Trophoblast cell (in vitro differentiated cells and primary cell): ENCODE results near the gene BTBD9.

Source experiments
- DNase-seq, 2 donors: peaks; one replicate each; pipeline ENCODE4 v3.0.0-alpha.2; 2016
- H2AFZ ChIP-seq: 2 replicates; pipeline ENCODE4 v1.6.1; 2013; ENCODE audit warnings: low read length, moderate library complexity, mild to moderate bottlenecking; ENCODE audit not compliant: insufficient read depth, poor library complexity
- H2AK5ac ChIP-seq: 2 replicates; pipeline ENCODE4 v1.6.1; 2013; ENCODE audit warnings: mild to moderate bottlenecking, low read length
- H2BK120ac ChIP-seq: 2 replicates; pipeline ENCODE4 v1.6.1; 2013; ENCODE audit warnings: low read length, mild to moderate bottlenecking, moderate library complexity; ENCODE audit not compliant: insufficient read depth, poor library complexity
- H2BK12ac ChIP-seq: 2 replicates; pipeline ENCODE4 v1.6.1; 2013; ENCODE audit warnings: mild to moderate bottlenecking, low read length, moderate library complexity
- H2BK5ac ChIP-seq: 2 replicates; pipeline ENCODE4 v1.6.1; 2013; ENCODE audit warnings: low read length, low read depth, moderate library complexity, mild to moderate bottlenecking; ENCODE audit not compliant: poor library complexity
- H3K14ac ChIP-seq: 2 replicates; pipeline ENCODE4 v1.6.1; 2013; ENCODE audit warnings: mild to moderate bottlenecking, low read length
- H3K18ac ChIP-seq: 2 replicates; pipeline ENCODE4 v1.6.1; 2013; ENCODE audit warnings: mild to moderate bottlenecking, low read length
- H3K23ac ChIP-seq: 2 replicates; pipeline ENCODE4 v1.6.1; 2013; ENCODE audit warnings: low read length
- H3K27ac ChIP-seq: 2 replicates; pipeline ENCODE4 v1.5.1; 2013; ENCODE audit warnings: low read depth, mild to moderate bottlenecking, inconsistent platforms, low read length, moderate library complexity
- H3K27me3 ChIP-seq: 2 replicates; pipeline ENCODE4 v1.6.1; 2013; ENCODE audit warnings: inconsistent platforms, mild to moderate bottlenecking, low read length, moderate library complexity; ENCODE audit not compliant: insufficient read depth
- H3K36me3 ChIP-seq, 2 experiments: 1 replicate in 1 of 2; 2 replicates in 1 of 2; pipeline ENCODE4 v1.6.1; 2013; ENCODE audit warnings: low read length in 2 of 2, mild to moderate bottlenecking in 2 of 2, moderate library complexity in 1 of 2; ENCODE audit not compliant: insufficient read depth in 2 of 2, control insufficient read depth in 1 of 2
- H3K4ac ChIP-seq: 2 replicates; pipeline ENCODE4 v1.6.1; 2013; ENCODE audit warnings: low read depth, mild to moderate bottlenecking, low read length, moderate library complexity
- H3K4me1 ChIP-seq, 2 experiments: 1 replicate in 1 of 2; 2 replicates in 1 of 2; pipeline ENCODE4 v1.6.1; 2013; ENCODE audit warnings: low read length in 2 of 2, mild to moderate bottlenecking in 2 of 2, moderate library complexity in 1 of 2; ENCODE audit not compliant: insufficient read depth in 2 of 2, control insufficient read depth in 1 of 2
- H3K4me2 ChIP-seq: 2 replicates; pipeline ENCODE4 v1.6.1; 2013; ENCODE audit warnings: inconsistent platforms, mild to moderate bottlenecking, low read length, moderate library complexity
- H3K4me3 ChIP-seq: 2 replicates; pipeline ENCODE4 v1.5.1; 2013; ENCODE audit warnings: mild to moderate bottlenecking, low read depth, low read length, inconsistent platforms
- H3K79me1 ChIP-seq: one replicate; pipeline ENCODE4 v1.6.1; 2013; ENCODE audit warnings: low read length
- H3K79me2 ChIP-seq: 2 replicates; pipeline ENCODE4 v1.6.1; 2013; ENCODE audit warnings: low read length, mild to moderate bottlenecking; ENCODE audit not compliant: control insufficient read depth, insufficient read depth, poor library complexity
- H3K9ac ChIP-seq: 2 replicates; pipeline ENCODE4 v1.6.1; 2013; ENCODE audit warnings: mild to moderate bottlenecking, low read length
- H3K9me3 ChIP-seq: 2 replicates; pipeline ENCODE4 v1.6.1; 2013; ENCODE audit warnings: low read depth, mild to moderate bottlenecking, control low read depth, inconsistent platforms, low read length; ENCODE audit not compliant: insufficient read depth
- H4K12ac ChIP-seq: 2 replicates; pipeline ENCODE4 v1.6.1; 2013; ENCODE audit warnings: low read depth, mild to moderate bottlenecking, low read length, moderate library complexity
- H4K8ac ChIP-seq: 2 replicates; pipeline ENCODE4 v1.6.1; 2013; ENCODE audit warnings: low read depth, mild to moderate bottlenecking, low read length, moderate library complexity
- H4K91ac ChIP-seq: one replicate; pipeline ENCODE4 v1.6.1; 2013; ENCODE audit warnings: low read depth, mild to moderate bottlenecking, low read length, moderate library complexity
- WGBS: extraction: QIAGEN DNeasy Blood & Tissue Kit; methylation state at CpG from one replicate; pipeline ENCODE4 v1.1.7; 2013; ENCODE audit warnings: missing lambda C conversion rate; ENCODE audit not compliant: insufficient read length, insufficient coverage; ENCODE audit errors: extremely low coverage; 5-methylcytosine and 5-hydroxymethylcytosine counted together

BTBD9 gene

DNA sequence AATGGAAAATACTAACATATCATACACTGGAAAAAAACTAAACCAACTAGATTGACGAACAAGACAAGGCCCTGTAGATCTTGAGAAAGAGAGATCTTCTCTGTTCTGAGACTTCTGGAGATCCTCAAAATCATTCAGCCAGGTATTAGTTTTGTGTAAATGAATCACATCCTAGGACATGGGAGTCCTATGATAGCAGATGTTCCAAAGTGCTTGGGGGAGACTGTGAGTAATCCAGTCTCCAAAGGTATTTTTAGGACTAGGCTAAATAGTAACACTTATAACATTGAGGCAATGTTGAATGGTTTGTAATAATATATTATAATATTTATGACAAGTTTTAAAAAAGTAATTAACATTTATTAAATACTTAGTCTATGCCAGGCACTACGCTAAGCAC lies 275.0 kb downstream of the BTBD9 start:
- Histone ChIP-seq H3K4me1 (no peaks in the 10 kb centered on the region), H3K18ac (no peak overlapping the region)

DNA sequence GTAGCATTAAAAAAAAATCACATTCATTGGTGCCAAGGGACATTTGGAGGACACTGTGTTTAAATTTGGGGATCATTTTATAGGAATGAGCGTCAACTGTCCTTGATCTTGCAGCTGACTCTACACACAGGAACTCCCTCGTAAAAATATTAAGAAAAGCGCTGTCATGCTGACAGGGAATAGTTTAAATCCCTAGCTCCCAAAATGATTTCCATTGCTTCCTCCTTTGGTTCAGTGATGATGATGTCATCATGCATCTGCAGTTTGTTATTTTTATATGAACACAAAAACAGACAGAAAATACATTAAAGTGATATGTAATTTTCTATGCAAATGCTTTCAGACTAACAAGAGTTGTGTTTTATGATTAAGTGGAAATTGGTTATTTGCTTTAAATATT lies 275.6 kb downstream of the BTBD9 start:
- no peaks in the 10 kb centered on the region for H3K79me2 ChIP-seq
- H3K4me2 ChIP-seq, result no peak overlapping the region
- H3K4me3 ChIP-seq, result no peak overlapping the region
- no peak overlapping the region for H3K23ac ChIP-seq
- no peak overlapping the region for H4K8ac ChIP-seq
- no peaks in the 10 kb centered on the region for H3K79me1 ChIP-seq
- no CpG with 5 or more reads among the region's 3 CpGs for WGBS
- H3K18ac ChIP-seq, result no peak overlapping the region
- no peak overlapping the region for H3K9ac ChIP-seq
- H3K4me1 ChIP-seq, result no peaks in the 10 kb centered on the region
- no peak overlapping the region for H2BK5ac ChIP-seq
- no peak overlapping the region for H3K4ac ChIP-seq
- no peak overlapping the region for H4K91ac ChIP-seq
- H3K9me3 ChIP-seq, result no peaks in the 10 kb centered on the region
- H2BK120ac ChIP-seq, result no peak overlapping the region
- H2AK5ac ChIP-seq, result no peak overlapping the region
- no peak for DNase-seq
- H3K27ac ChIP-seq, result no peak overlapping the region
- no peak overlapping the region for H2BK12ac ChIP-seq
- H3K27me3 ChIP-seq, result no peaks in the 10 kb centered on the region
- H2AFZ ChIP-seq, result no peak overlapping the region
- H4K12ac ChIP-seq, result no peak overlapping the region
- H3K36me3 ChIP-seq, result no peaks in the 10 kb centered on the region
- no peak overlapping the region for H3K14ac ChIP-seq

More for the DNA sequence above, 275.0 kb downstream of the BTBD9 start:
- Histone ChIP-seq H2BK5ac (no peak overlapping the region), H3K79me1 (no peaks in the 10 kb centered on the region), H3K4me2 (no peak overlapping the region), H3K23ac (no peak overlapping the region), H3K27me3 (no peaks in the 10 kb centered on the region), H2BK120ac (no peak overlapping the region), H4K8ac (no peak overlapping the region), H3K9me3 (no peaks in the 10 kb centered on the region), H3K79me2 (no peaks in the 10 kb centered on the region), H2AFZ (no peak overlapping the region), H3K36me3 (no peaks in the 10 kb centered on the region), H3K4me3 (no peak overlapping the region), H3K9ac (no peak overlapping the region), H2AK5ac (no peak overlapping the region), H3K4ac (no peak overlapping the region), H2BK12ac (no peak overlapping the region), H3K27ac (no peak overlapping the region), H3K14ac (no peak overlapping the region), H4K12ac (no peak overlapping the region), H4K91ac (no peak overlapping the region)
- no peak for DNase-seq
- WGBS, result no CpG with 5 or more reads among the region's 2 CpGs

DNA sequence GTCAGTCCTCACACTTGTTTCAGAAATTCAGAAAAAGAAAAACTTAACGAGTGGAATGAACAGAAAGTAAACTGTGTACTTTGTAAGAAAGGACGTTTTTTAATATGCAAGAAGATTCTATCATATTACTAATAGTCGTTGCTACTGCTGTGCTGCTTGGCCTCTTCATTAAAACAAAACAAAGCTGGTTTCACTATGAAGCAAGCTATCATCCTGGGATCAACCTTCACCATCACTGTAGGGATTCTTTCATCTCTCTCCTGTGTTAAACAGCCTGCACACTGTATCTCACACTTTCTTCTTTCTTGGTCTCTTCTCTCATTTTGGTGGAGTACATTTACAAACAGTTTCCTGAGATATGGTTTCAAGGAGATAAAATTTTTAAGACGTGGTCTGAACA lies 284.2 kb downstream of the BTBD9 start:
- Histone ChIP-seq H3K4me3 (no peak overlapping the region), H3K4me2 (no peak overlapping the region), H3K4ac (no peak overlapping the region), H2AFZ (no peak overlapping the region), H3K9me3 (no peaks in the 10 kb centered on the region), H2BK5ac (no peak overlapping the region), H3K14ac (no peak overlapping the region), H2BK120ac (no peak overlapping the region), H3K36me3 (no peaks in the 10 kb centered on the region), H3K9ac (no peak overlapping the region), H2BK12ac (no peak overlapping the region), H4K12ac (no peak overlapping the region), H3K18ac (no peak overlapping the region), H3K27ac (no peak overlapping the region), H4K91ac (no peak overlapping the region), H4K8ac (no peak overlapping the region), H3K79me2 (no peaks in the 10 kb centered on the region), H3K79me1 (no peaks in the 10 kb centered on the region), H3K27me3 (no peaks in the 10 kb centered on the region), H3K4me1 (peaks cover 0 to 2% of the 10 kb centered on the region in 2 experiments), H2AK5ac (no peak overlapping the region), H3K23ac (no peak overlapping the region)
- no CpG with 5 or more reads among the region's 4 CpGs for WGBS
- no peak for DNase-seq

DNA sequence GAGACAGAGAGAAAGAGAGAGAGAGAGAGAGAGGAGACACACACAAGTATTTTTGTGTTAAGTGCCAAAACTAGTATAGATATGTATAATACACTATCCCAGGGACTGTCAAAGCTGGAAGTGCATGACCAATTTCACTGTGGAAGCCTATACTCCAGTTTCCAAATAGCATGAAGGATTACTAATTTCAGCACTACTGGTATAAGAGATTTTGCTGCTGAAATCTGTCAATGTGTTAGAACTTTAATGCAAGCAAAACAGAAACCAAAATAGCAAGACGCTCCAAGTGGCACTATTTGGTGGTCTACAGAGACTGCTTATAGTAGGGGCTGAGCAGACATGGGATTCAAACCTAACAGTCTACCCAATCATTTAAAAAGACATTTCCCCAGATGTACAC lies 284.8 kb downstream of the BTBD9 start:
- Histone ChIP-seq H2BK5ac (no peak overlapping the region), H3K4me2 (no peak overlapping the region), H2AFZ (no peak overlapping the region), H4K8ac (no peak overlapping the region), H3K4me3 (no peak overlapping the region), H2BK120ac (no peak overlapping the region), H3K4me1 (peaks cover 0 to 2% of the 10 kb centered on the region in 2 experiments), H3K9ac (no peak overlapping the region), H4K12ac (no peak overlapping the region), H3K79me2 (no peaks in the 10 kb centered on the region), H3K23ac (no peak overlapping the region), H2AK5ac (no peak overlapping the region), H3K18ac (no peak overlapping the region), H3K9me3 (no peaks in the 10 kb centered on the region), H2BK12ac (no peak overlapping the region), H4K91ac (no peak overlapping the region), H3K4ac (no peak overlapping the region), H3K79me1 (no peaks in the 10 kb centered on the region), H3K27me3 (no peaks in the 10 kb centered on the region), H3K27ac (no peak overlapping the region), H3K14ac (no peak overlapping the region), H3K36me3 (no peaks in the 10 kb centered on the region)
- no CpG with 5 or more reads among the region's 1 CpG for WGBS
- no peak for DNase-seq
